GM18951 (cell line): Measurements from ENCODE around the gene NTM.

Experiments used
- POLR2A ChIP-seq: IDR thresholded peaks from 4 replicates; pipeline ENCODE4 v1.6.1; 2011; ENCODE audit warnings: mild to moderate bottlenecking; ENCODE audit not compliant: insufficient read length, insufficient read depth; ENCODE audit errors: extremely low read depth
- in situ Hi-C: fragments of 300-500 bp; cut with MboI; formaldehyde crosslinking; loops from one replicate; pipeline ENCODE4 v1.12.0; 2022; ENCODE audit warnings: low sequenced_read_pairs, mixed read lengths, inconsistent platforms; ENCODE audit not compliant: unreplicated experiment

Gene NTM

GRCh38 chr11:132126973-132127899 is 756.8 kb downstream of the NTM start:
- in situ Hi-C loops, result no loop called here
- TF ChIP-seq POLR2A, result no peak

GRCh38 chr11:132127900-132128288 is 757.5 kb downstream of the NTM start:
- in situ Hi-C loops, result no loop called here
- no peak for TF ChIP-seq POLR2A

- no peak for TF ChIP-seq POLR2A
- in situ Hi-C loops, result no loop called here
These were observed 760.6 kb downstream of the NTM start for GRCh38 chr11:132131047-132131446.

DNA sequence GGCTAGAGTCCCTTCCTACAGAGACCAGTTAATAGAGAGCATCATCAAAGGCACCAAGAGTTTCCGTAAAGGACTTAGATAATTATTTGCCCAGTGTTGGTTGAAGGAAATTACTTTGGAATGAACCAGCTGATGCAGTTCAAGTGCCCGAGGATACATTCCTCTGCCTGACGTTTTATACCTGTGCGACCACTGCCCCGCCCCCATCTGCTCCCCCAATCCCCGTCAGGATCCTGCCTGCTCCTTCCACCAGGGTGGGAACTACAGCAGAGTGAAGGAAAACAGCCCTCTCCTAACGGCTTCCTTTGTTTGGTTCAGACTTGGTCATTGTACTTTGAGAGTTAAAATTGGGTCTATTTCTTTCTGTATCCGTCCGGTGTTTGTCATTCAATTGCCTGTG is 761.5 kb downstream of the NTM start:
- in situ Hi-C loops, result no loop called here
- no peak for TF ChIP-seq POLR2A

- in situ Hi-C loops, result no loop called here
- TF ChIP-seq POLR2A, result no peak
These were observed 763.9 kb downstream of the NTM start for GRCh38 chr11:132134322-132134721.

GRCh38 chr11:132137289-132137980 is 767.0 kb downstream of the NTM start:
- in situ Hi-C loops, result no loop called here
- TF ChIP-seq POLR2A, result no peak

GRCh38 chr11:132137981-132138313 is 767.5 kb downstream of the NTM start:
- TF ChIP-seq POLR2A, result no peak
- in situ Hi-C loops, result no loop called here

DNA sequence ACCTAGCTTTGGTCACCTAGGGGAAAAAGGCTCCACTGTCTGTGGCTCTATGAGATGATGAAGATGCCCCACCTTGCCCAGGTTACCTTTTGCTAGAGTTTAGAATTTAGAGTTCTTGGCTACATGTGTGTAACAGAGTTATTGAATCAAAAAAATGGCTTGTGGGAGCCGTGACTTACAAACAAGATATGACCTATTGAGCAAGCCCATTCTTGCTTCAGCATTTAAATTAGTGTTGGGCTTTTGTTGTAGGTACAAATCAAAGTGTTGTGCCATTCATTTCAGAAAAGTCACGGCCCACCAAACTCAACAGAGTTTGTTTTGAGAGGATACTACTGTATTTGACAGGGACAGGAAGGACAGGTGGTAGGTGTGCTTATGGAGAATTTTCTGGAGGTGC is 768.8 kb downstream of the NTM start:
- in situ Hi-C loops, result no loop called here
- TF ChIP-seq POLR2A, result no peak

- no peak for TF ChIP-seq POLR2A
- in situ Hi-C loops, result no loop called here
These were observed 769.6 kb downstream of the NTM start for GRCh38 chr11:132140056-132140455.

DNA sequence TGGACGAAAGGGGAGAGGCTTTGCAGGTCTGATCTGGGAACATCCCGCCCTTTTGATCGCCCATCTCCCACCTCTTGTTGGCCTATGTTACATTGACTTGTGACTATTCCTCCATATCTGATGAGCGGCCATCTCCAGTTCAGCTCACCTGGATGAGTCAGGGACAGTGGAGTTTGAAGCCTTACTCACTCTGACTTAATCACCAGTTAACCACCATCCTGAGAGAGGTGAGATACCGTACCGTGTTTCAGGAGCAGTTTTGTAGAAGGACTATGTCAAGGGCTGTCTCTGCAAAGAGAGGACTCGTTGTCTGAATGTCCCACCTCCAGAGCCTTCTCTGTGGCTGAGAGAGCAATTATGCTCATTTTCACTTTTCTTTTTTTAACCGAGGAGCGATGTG is 771.7 kb downstream of the NTM start:
- in situ Hi-C loops, result no loop called here
- TF ChIP-seq POLR2A, result no peak

GRCh38 chr11:132142554-132142953 is 772.1 kb downstream of the NTM start:
- no peak for TF ChIP-seq POLR2A
- in situ Hi-C loops, result no loop called here

- TF ChIP-seq POLR2A, result no peak
- in situ Hi-C loops, result no loop called here
These were observed 777.0 kb downstream of the NTM start for GRCh38 chr11:132147464-132147863.

DNA sequence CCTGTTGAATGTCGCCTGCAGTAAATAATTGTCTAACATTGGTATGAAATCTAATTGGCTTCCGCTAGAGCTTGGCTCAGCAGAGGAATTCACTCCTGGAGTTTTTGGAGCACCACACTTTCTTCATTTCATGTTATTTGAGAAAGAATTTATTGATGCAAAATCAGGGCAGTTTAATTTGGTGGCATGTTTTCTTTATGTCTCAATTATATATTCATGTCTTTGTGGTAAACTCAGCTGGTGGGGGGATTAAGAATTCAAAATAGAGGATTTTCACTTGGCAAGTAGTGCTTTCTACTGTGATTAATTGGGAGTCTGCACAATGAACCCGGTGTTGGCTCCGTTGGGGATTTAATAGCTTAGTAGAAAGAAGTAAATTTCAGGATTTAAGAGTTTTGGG is 784.4 kb downstream of the NTM start:
- no peak for TF ChIP-seq POLR2A
- in situ Hi-C loops, result no loop called here

DNA sequence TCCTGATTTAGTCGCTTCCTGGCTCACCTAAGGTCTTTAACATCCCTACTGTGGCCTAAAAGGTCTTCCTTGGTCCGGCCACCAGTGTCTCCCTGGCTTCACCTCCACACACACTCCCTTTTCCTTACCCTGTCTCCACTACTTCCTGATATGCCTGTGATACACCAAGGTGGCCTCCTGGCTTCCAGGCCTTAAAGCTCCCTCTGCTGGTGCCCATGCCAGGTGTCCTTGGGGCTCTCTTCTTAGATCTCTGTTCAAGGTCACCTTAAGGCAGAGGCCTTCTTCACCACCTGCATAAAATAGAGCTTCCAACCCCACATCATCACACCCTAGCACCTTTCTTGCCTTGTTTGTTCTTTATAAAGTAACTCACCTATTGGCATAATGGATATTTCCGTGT is 787.7 kb downstream of the NTM start:
- in situ Hi-C loops, result no loop called here
- TF ChIP-seq POLR2A, result no peak
